CD4-positive, alpha-beta T cell (primary cell): ENCODE data around the gene ENG. TPM values are rescaled to one million over a fixed set of nuclear protein-coding genes. Genes with fewer than 3 reads are reported as not detected.
A peak's percentile ranks its signal among the peaks of the same experiment; 100 is the strongest.

ENCODE experiments used
- ATAC-seq: fragments of 200-7000 bp; cut with Tn5 transposase; one replicate; pipeline ENCODE4 v1.10.0; 2022; ENCODE audit warnings: mild to moderate bottlenecking; ENCODE audit not compliant: poor library complexity
- CTCF ChIA-PET: fragments of 350-600 bp; sonication (Branson Sonifier 250); formaldehyde crosslinking; loops from one replicate; lab custom pipeline; 2021; ENCODE audit warnings: antibody characterized with exemption, inconsistent platforms; lab: Charles Lee
- POLR2A ChIA-PET: fragments of 350-600 bp; sonication (Branson Sonifier 250); formaldehyde crosslinking; loops from one replicate; lab custom pipeline; 2021; ENCODE audit warnings: antibody characterized with exemption, inconsistent platforms; lab: Charles Lee
- DNase-seq, 14 experiments: peaks; one replicate each; pipeline ENCODE4 v3.0.0-alpha.2; 2013 to 2020; ENCODE audit warnings: mixed read lengths in 2 of 14
- H3K27ac ChIP-seq, 2 donors: one replicate each; pipeline versions ENCODE4 v1.5.1 to v1.7.0; 2013; ENCODE audit warnings: low read length in 2 of 2, low read depth in 1 of 2, mild to moderate bottlenecking in 1 of 2
- H3K27me3 ChIP-seq, 2 experiments: 1 replicate in 1 of 2; 2 replicates in 1 of 2; pipeline versions ENCODE4 v1.6.1 to v1.7.0; 2013; ENCODE audit warnings: low read length in 2 of 2, control low read depth in 1 of 2, mild to moderate bottlenecking in 1 of 2, moderate library complexity in 1 of 2; ENCODE audit not compliant: insufficient read depth in 2 of 2, control insufficient read depth in 1 of 2
- H3K36me3 ChIP-seq: one replicate; pipeline ENCODE4 v1.6.1; 2013; ENCODE audit warnings: low read length, control low read depth; ENCODE audit not compliant: insufficient read depth
- H3K4me1 ChIP-seq: one replicate; pipeline ENCODE4 v1.6.1; 2013; ENCODE audit warnings: low read length, control low read depth; ENCODE audit not compliant: insufficient read depth
- H3K4me3 ChIP-seq: one replicate; pipeline ENCODE4 v1.5.1; 2013; ENCODE audit warnings: mild to moderate bottlenecking, low read length, moderate library complexity
- H3K9me3 ChIP-seq, 2 experiments: 1 replicate in 1 of 2; 2 replicates in 1 of 2; pipeline versions ENCODE4 v1.6.1 to v1.7.0; 2013; ENCODE audit warnings: low read length in 2 of 2, mild to moderate bottlenecking in 2 of 2, control low read depth in 1 of 2, moderate library complexity in 1 of 2; ENCODE audit not compliant: control insufficient read depth in 1 of 2, insufficient read depth in 1 of 2
- H3K27ac Mint-ChIP-seq: one replicate; pipeline ENCODE4 v1.8.0; 2020; ENCODE audit warnings: mixed read lengths
- H3K27me3 Mint-ChIP-seq: one replicate; pipeline ENCODE4 v1.8.0; 2021; ENCODE audit warnings: mixed read lengths
- H3K36me3 Mint-ChIP-seq: one replicate; pipeline ENCODE4 v1.8.0; 2021; ENCODE audit warnings: low read depth, mixed read lengths
- H3K4me1 Mint-ChIP-seq: one replicate; pipeline ENCODE4 v1.8.0; 2021; ENCODE audit warnings: low read depth, mixed read lengths
- H3K4me3 Mint-ChIP-seq: one replicate; pipeline ENCODE4 v1.8.0; 2020; ENCODE audit warnings: mild to moderate bottlenecking, mixed read lengths
- H3K9me3 Mint-ChIP-seq: one replicate; pipeline ENCODE4 v1.8.0; 2020; ENCODE audit warnings: mixed read lengths
- intact Hi-C, 2 experiments: fragments of 100-400 bp; cut with DNase I in 1 of 2; cut with micrococcal nuclease in 1 of 2; formaldehyde crosslinking; loops; one replicate each; pipeline versions ENCODE4 v1.15.1 to v1.9.0; 2023 to 2025; cut with DNase I, micrococcal nuclease
- total RNA-seq, 174 experiments: library from RNA in 2 of 174; stranded (reverse) in 2 of 174; gene quantifications; one replicate each; pipeline ENCODE4 v1.2.3 and lab custom pipeline; 2021 to 2026
- TF ChIP-seq, protein P1 (sequence below): fragments of 200-600 bp; IDR thresholded peaks from one replicate; pipeline ENCODE4 v1.8.0; 2022; ENCODE audit warnings: antibody characterized with exemption, mild to moderate bottlenecking

ENG gene
- total RNA-seq, 2 experiments from 2014 or later: 2.5 to 2.6 TPM

DNA sequence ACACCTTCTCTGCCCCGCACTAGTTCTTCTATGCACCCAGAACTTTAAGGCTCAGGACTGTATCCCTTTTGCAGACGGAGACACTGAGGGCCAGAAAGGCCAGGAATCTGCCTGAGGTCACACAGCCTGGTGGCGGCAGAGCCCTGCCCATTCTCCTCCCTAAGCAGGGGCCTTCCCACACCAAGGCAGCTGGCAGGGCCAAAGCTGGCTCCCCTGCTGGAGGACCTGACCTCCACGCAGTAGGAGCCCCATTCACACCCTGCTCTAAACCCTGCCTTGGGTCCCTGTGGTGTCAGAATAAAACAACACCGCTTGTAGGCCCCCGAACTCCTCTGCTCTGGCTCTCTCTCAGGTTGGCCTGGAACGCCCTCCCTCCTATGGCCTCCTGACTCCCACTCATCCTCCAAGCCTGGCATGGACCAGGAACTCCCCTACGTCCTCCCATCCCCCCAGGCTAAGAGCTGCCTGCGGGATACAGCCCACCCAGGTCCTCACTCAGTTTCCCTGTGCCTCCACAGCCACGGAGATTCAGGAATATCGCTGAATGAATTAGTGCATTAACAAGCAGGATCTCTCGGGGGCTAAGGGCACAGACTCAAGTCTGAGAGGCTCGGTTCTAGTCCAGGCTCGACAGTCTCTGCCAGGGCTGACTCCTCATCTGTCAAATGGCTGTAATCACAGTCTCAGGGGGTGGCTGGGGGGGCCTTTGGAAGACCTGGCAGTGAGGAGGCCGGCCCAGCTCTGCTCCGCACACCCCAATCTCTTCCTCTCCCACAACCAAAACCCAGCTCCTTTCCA, 42.1 kb upstream of the ENG start:
- H3K27ac ChIP-seq: no peak overlapping the region
- H3K27me3 ChIP-seq: no peaks in the 10 kb centered on the region
- H3K27ac Mint-ChIP-seq: peak overlapping the region; percentile 86
- POLR2A ChIA-PET: interaction anchor here (0.9 to 2.1 kb wide), 4 partner anchors 9 to 33 kb away, joined by 3 to 8 read pairs (median 4); no protein-coding TSS in a partner anchor
- H3K36me3 Mint-ChIP-seq: peaks cover 67% of the 10 kb centered on the region
- H3K36me3 ChIP-seq: peaks cover 46% of the 10 kb centered on the region
- CTCF ChIA-PET: interaction anchor here (1.3 kb wide), 1 partner anchor 25 kb away, joined by 3 read pairs; no protein-coding TSS in a partner anchor
- intact Hi-C loops: loop anchor here in 1 of 2 experiments (5.0 kb wide), 1 partner anchor 34 kb away; no protein-coding TSS in a partner anchor
- H3K9me3 Mint-ChIP-seq: no peaks in the 10 kb centered on the region
- peaks cover 39% of the 10 kb centered on the region for H3K4me1 ChIP-seq
- H3K4me3 Mint-ChIP-seq: peak overlapping the region; percentile 48
- ATAC-seq (no peak), DNase-seq (no peak)
- peaks cover 22 to 32% of the 10 kb centered on the region in 2 experiments for H3K9me3 ChIP-seq
- TF ChIP-seq, protein P1, sequence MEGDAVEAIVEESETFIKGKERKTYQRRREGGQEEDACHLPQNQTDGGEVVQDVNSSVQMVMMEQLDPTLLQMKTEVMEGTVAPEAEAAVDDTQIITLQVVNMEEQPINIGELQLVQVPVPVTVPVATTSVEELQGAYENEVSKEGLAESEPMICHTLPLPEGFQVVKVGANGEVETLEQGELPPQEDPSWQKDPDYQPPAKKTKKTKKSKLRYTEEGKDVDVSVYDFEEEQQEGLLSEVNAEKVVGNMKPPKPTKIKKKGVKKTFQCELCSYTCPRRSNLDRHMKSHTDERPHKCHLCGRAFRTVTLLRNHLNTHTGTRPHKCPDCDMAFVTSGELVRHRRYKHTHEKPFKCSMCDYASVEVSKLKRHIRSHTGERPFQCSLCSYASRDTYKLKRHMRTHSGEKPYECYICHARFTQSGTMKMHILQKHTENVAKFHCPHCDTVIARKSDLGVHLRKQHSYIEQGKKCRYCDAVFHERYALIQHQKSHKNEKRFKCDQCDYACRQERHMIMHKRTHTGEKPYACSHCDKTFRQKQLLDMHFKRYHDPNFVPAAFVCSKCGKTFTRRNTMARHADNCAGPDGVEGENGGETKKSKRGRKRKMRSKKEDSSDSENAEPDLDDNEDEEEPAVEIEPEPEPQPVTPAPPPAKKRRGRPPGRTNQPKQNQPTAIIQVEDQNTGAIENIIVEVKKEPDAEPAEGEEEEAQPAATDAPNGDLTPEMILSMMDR: no peak
- H3K4me3 ChIP-seq: no peak overlapping the region
- no peaks in the 10 kb centered on the region for H3K27me3 Mint-ChIP-seq
- H3K4me1 Mint-ChIP-seq: peaks cover 33% of the 10 kb centered on the region

DNA sequence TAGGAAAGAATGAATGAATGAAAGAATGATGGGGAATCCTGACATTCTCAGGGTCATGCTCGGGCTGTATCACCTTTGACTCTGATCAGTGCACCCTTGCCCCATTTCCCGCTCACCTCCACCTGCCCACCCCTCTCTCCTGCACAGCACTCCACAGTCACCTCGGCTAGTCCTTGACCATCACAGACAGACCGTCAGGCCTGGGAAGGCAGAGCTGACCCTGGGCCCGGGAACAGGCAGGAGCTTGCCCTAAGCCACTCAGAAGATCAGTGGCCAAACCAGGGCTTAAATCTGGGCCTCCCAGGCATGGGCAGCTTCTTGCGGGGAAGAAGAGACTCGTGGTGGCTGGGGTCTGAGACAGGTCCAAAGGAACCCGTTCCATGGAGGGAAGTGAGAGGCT, 41.4 kb upstream of the ENG start:
- DNase-seq (no peak), ATAC-seq (no peak)
- peaks cover 50% of the 10 kb centered on the region for H3K36me3 ChIP-seq
- peaks cover 27% of the 10 kb centered on the region for H3K4me1 Mint-ChIP-seq
- CTCF ChIA-PET: no interaction called here
- intact Hi-C loops: loop anchor here in 1 of 2 experiments (5.0 kb wide), 1 partner anchor 34 kb away; no protein-coding TSS in a partner anchor
- H3K36me3 Mint-ChIP-seq: peaks cover 75% of the 10 kb centered on the region
- H3K27me3 ChIP-seq: no peaks in the 10 kb centered on the region
- TF ChIP-seq, protein P1: no peak
- peaks cover 36% of the 10 kb centered on the region for H3K4me1 ChIP-seq
- no peaks in the 10 kb centered on the region for H3K27me3 Mint-ChIP-seq
- peaks cover 22 to 32% of the 10 kb centered on the region in 2 experiments for H3K9me3 ChIP-seq
- H3K4me3 ChIP-seq: no peak overlapping the region
- H3K4me3 Mint-ChIP-seq: peak overlapping the region; percentile 48
- H3K27ac Mint-ChIP-seq: no peak overlapping the region
- no peaks in the 10 kb centered on the region for H3K9me3 Mint-ChIP-seq
- POLR2A ChIA-PET: interaction anchor here (1.3 to 2.4 kb wide), 3 partner anchors 10 to 75 kb away, joined by 3 to 9 read pairs (median 5); no protein-coding TSS in a partner anchor
- H3K27ac ChIP-seq: no peak overlapping the region

DNA sequence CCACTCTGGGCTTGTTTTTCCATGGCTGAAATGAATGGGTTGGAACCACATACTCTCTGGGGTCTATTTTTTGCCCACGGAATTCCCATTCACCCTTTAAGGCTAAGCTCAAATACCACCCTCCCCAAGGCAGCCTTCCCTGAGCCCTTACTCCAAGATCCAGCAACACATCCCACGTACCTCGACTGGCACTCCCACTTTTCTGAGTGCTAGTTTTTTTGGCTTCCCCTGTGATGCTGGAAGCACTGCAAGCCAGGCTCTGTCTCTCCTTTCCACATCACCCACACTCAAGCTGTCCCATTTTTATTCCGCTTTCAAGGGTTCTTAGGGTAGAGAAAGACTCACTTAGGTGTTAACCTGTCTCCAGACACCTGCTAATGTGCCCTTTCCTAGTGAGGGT, 38.9 kb upstream of the ENG start:
- CTCF ChIA-PET: interaction anchor here (0.5 kb wide), 1 partner anchor 137 kb away, joined by 4 read pairs; no protein-coding TSS in a partner anchor
- no peak overlapping the region for H3K4me3 Mint-ChIP-seq
- H3K27ac Mint-ChIP-seq: no peak overlapping the region

More for the DNA sequence above, 38.9 kb upstream of the ENG start:
- Histone ChIP-seq H3K4me1 (peaks cover 21% of the 10 kb centered on the region), H3K4me3 (no peak overlapping the region), H3K27ac (no peak overlapping the region), H3K36me3 (peaks cover 61% of the 10 kb centered on the region), H3K27me3 (no peaks in the 10 kb centered on the region), H3K9me3 (peaks cover 22 to 32% of the 10 kb centered on the region in 2 experiments)
- ATAC-seq: no peak
- Mint-ChIP-seq H3K36me3 (peaks cover 84% of the 10 kb centered on the region), H3K9me3 (no peaks in the 10 kb centered on the region), H3K4me1 (peaks cover 17% of the 10 kb centered on the region), H3K27me3 (no peaks in the 10 kb centered on the region)
- TF ChIP-seq, protein P1: no peak
- no peak for DNase-seq
- POLR2A ChIA-PET: interaction anchor here (0.8 to 2.4 kb wide), 2 partner anchors 11 to 12 kb away, joined by 4 to 9 read pairs; no protein-coding TSS in a partner anchor
- intact Hi-C loops: no loop called here
